Osteocyte (in vitro differentiated cells): ENCODE measurements around the gene SLC23A2. TPM values are rescaled to one million over a fixed set of nuclear protein-coding genes. Genes with fewer than 3 reads are reported as not detected.

ENCODE experiments used
- DNase-seq: peaks from one replicate; pipeline ENCODE4 v3.0.0; 2021; ENCODE audit warnings: mixed read lengths; ENCODE audit not compliant: unreplicated experiment; ENCODE audit errors: extremely low spot score
- H3K27ac Mint-ChIP-seq: one replicate; pipeline ENCODE4 v1.8.0; 2021; ENCODE audit warnings: mild to moderate bottlenecking, mixed read lengths; ENCODE audit not compliant: unreplicated experiment
- H3K27me3 Mint-ChIP-seq: one replicate; pipeline ENCODE4 v1.8.0; 2021; ENCODE audit warnings: mixed read lengths; ENCODE audit not compliant: unreplicated experiment
- H3K36me3 Mint-ChIP-seq: one replicate; pipeline ENCODE4 v1.8.0; 2021; ENCODE audit warnings: mixed read lengths; ENCODE audit not compliant: unreplicated experiment
- H3K4me1 Mint-ChIP-seq: one replicate; pipeline ENCODE4 v1.8.0; 2021; ENCODE audit warnings: mixed read lengths; ENCODE audit not compliant: unreplicated experiment
- H3K4me3 Mint-ChIP-seq: one replicate; pipeline ENCODE4 v1.8.0; 2021; ENCODE audit warnings: mild to moderate bottlenecking, moderate library complexity, mixed read lengths; ENCODE audit not compliant: unreplicated experiment
- H3K9me3 Mint-ChIP-seq: one replicate; pipeline ENCODE4 v1.8.0; 2021; ENCODE audit warnings: mixed read lengths; ENCODE audit not compliant: unreplicated experiment
- CTCF ChIP-seq: fragments of 200-600 bp; sonication (generic); IDR thresholded peaks from 2 replicates; pipeline ENCODE4 v1.5.0; 2021; ENCODE audit warnings: antibody characterized with exemption, mild to moderate bottlenecking, moderate library complexity
- total RNA-seq: library from RNA; stranded (reverse); gene quantifications from 2 replicates; pipeline ENCODE4 v1.2.1, GENCODE V29; 2021

SLC23A2 gene
- total RNA-seq, 1 donor from 2014 or later = 23.1 TPM

- Mint-ChIP-seq H3K27ac (no peak overlapping the region), H3K4me3 (no peak overlapping the region), H3K36me3 (peaks cover 19% of the 10 kb centered on the region), H3K9me3 (peaks cover 2% of the 10 kb centered on the region), H3K27me3 (no peaks in the 10 kb centered on the region), H3K4me1 (peaks cover 26% of the 10 kb centered on the region)
- no peak for TF ChIP-seq CTCF
- no peak for DNase-seq
Observed at GRCh38 chr20:4902788-4903187, 98.5 kb downstream of the SLC23A2 start.

- Mint-ChIP-seq H3K4me1 (peaks cover 19% of the 10 kb centered on the region), H3K4me3 (no peak overlapping the region), H3K27ac (no peak overlapping the region), H3K36me3 (peaks cover 18% of the 10 kb centered on the region), H3K27me3 (no peaks in the 10 kb centered on the region), H3K9me3 (no peaks in the 10 kb centered on the region)
- no peak for DNase-seq
- TF ChIP-seq CTCF = no peak
Observed at GRCh38 chr20:4901031-4901818, 100.1 kb downstream of the SLC23A2 start.

- no peak overlapping the region for H3K4me3 Mint-ChIP-seq
- no peak for TF ChIP-seq CTCF
Observed at GRCh38 chr20:4898282-4899244, 102.7 kb downstream of the SLC23A2 start.

GRCh38 chr20:4897600-4897999 lies 103.7 kb downstream of the SLC23A2 start:
- H3K27me3 Mint-ChIP-seq = no peaks in the 10 kb centered on the region
- no peak for DNase-seq
- peaks cover 13% of the 10 kb centered on the region for H3K4me1 Mint-ChIP-seq
- H3K4me3 Mint-ChIP-seq = no peak overlapping the region
- no peaks in the 10 kb centered on the region for H3K9me3 Mint-ChIP-seq
- H3K36me3 Mint-ChIP-seq = peaks cover 18% of the 10 kb centered on the region
- TF ChIP-seq CTCF = no peak
- H3K27ac Mint-ChIP-seq = no peak overlapping the region

More at GRCh38 chr20:4898282-4899244, 102.7 kb downstream of the SLC23A2 start:
- no peaks in the 10 kb centered on the region for H3K27me3 Mint-ChIP-seq
- H3K4me1 Mint-ChIP-seq = peaks cover 13% of the 10 kb centered on the region
- peaks cover 18% of the 10 kb centered on the region for H3K36me3 Mint-ChIP-seq
- H3K27ac Mint-ChIP-seq = peak overlapping the region; percentile 62
- H3K9me3 Mint-ChIP-seq = no peaks in the 10 kb centered on the region
- no peak for DNase-seq
